ENCODE measurements around the gene MYO5A. TPM values are rescaled to one million over a fixed set of nuclear protein-coding genes. Genes with fewer than 3 reads are reported as not detected.
"Not testable (repeated sequence)": the region's sequence is repeated elsewhere in the genome, so short reads cannot be mapped to it uniquely, and the experiment has no call there.

The MYO5A gene
- total RNA-seq, 2 donors from 2014 or later = 2.6 to 6.0 TPM

- no peak overlapping the region for H3K4me3 ChIP-seq
- no peak overlapping the region for H3K27ac ChIP-seq
- DNase-seq = no peak
- no peaks in the 10 kb centered on the region for H3K9me3 ChIP-seq
- H3K27me3 ChIP-seq = no peaks in the 10 kb centered on the region
- no peak overlapping the region for H3K9ac ChIP-seq (ENCODE audit: low read depth in 2 of 2, low read length in 2 of 2)
- intact Hi-C loops (cut with DNase I) = no loop called here
- TF ChIP-seq, protein P1, sequence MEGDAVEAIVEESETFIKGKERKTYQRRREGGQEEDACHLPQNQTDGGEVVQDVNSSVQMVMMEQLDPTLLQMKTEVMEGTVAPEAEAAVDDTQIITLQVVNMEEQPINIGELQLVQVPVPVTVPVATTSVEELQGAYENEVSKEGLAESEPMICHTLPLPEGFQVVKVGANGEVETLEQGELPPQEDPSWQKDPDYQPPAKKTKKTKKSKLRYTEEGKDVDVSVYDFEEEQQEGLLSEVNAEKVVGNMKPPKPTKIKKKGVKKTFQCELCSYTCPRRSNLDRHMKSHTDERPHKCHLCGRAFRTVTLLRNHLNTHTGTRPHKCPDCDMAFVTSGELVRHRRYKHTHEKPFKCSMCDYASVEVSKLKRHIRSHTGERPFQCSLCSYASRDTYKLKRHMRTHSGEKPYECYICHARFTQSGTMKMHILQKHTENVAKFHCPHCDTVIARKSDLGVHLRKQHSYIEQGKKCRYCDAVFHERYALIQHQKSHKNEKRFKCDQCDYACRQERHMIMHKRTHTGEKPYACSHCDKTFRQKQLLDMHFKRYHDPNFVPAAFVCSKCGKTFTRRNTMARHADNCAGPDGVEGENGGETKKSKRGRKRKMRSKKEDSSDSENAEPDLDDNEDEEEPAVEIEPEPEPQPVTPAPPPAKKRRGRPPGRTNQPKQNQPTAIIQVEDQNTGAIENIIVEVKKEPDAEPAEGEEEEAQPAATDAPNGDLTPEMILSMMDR (IDR thresholded peaks at IDR 0.05) = no peak
- no peaks in the 10 kb centered on the region for H3K4me1 ChIP-seq
- H3K36me3 ChIP-seq = peaks cover 6% of the 10 kb centered on the region
Measured at GRCh38 chr15:52551762-52552161, 23.1 kb upstream of the MYO5A start.

DNA sequence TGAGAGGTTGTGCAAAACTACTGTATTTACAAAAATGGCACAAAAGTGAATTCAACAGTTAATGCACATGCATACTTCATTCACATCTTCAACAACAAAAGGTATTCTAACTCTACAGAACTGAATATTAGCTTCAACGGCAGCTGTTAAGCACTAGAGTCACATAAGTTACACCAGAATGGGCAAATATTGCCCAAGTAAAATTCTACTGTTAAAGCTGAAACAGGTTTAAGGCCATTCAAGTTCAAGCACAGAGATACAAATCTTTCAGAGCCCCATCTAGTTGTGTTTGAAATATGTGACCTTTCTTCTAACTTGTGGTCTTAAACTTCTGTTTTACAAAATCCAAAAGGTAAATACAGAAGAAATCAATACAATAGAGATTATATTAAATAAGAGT lies 22.5 kb upstream of the MYO5A start:
- H3K9me3 ChIP-seq; intact Hi-C loops (cut with DNase I); H3K4me3 ChIP-seq; H3K27me3 ChIP-seq; H3K9ac ChIP-seq (ENCODE audit: low read depth in 2 of 2, low read length in 2 of 2); H3K27ac ChIP-seq; H3K4me1 ChIP-seq; DNase-seq; H3K36me3 ChIP-seq: not testable (repeated sequence)

DNA sequence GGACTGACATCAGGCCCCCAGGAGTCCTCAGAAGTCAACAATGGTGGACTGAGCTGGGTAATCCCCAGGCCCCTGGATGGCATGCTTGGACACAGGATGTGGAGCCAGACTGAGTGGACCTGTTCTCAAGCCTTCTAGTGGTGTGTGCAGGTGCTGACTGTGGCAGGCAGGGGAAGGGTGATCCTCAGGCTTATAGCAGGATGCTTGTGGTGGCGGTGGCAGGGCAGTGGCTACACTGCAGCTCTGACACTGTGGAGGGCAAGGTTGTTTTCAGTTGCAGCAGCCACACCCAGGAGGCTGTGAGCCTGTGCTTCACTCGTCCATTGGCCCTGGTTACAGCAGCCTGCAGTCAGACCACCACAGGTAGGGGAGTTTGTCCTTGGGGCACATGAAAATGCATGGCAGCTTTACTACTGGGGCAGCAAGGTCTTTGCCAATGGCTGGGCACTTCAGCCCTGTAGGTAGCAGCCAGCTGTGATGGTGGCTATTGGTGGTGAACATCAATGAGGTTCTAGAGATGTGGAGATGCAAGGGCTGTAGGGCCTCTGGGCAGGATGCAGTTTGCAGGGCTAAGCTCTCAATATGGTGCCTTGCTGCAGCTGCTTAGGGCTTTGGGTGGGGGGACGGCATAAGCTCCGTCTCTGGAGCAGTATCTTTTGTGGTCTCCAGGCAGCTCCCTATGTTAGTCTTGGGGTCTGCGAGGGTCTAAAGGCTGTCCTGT lies 17.5 kb upstream of the MYO5A start:
- intact Hi-C loops (cut with DNase I) = no loop called here
- no peak for DNase-seq
- H3K36me3 ChIP-seq = peaks cover 6% of the 10 kb centered on the region

DNA sequence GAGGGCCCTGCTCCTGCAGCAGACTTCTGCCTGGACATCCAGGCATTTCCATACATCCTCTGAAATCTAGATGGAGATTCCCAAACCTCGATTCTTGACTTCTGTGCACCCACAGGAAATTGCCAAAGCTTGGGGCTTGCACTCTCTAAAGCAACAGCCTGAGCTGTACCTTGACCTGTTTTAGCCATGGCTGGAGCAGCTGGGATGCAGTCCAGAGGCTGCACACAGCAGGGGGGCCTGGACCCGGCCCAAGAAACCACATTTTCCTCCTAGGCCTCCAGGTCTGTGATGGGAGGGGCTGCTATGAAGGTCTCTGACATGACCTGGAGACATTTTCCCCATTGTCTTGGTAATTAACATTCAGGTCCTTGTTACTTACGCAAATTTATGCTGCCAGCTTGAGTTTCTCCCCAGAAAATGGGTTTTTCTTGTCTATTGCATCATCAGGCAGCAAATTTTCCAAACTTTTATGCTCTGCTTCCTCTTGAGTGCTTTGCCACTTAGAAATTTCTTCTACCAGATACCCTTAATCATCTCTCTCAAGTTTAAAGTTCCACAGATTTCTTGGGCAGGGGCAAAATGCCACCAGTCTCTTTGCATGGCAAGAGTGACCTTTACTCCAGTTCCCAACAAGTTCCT lies 11.8 kb upstream of the MYO5A start:
- Histone ChIP-seq H3K36me3 (no peaks in the 10 kb centered on the region), H3K9ac (ENCODE audit: low read depth in 2 of 2, low read length in 2 of 2) (no peak overlapping the region), H3K27ac (no peak overlapping the region), H3K4me3 (no peak overlapping the region), H3K9me3 (no peaks in the 10 kb centered on the region), H3K4me1 (no peaks in the 10 kb centered on the region), H3K27me3 (no peaks in the 10 kb centered on the region)
- TF ChIP-seq, protein P1 (IDR thresholded peaks at IDR 0.05) = no peak
- DNase-seq = no peak
- intact Hi-C loops (cut with DNase I) = no loop called here

More for the DNA sequence above, 17.5 kb upstream of the MYO5A start:
- H3K9me3 ChIP-seq = no peaks in the 10 kb centered on the region
- H3K4me1 ChIP-seq = no peaks in the 10 kb centered on the region
- TF ChIP-seq, protein P1 (IDR thresholded peaks at IDR 0.05) = no peak
- H3K4me3 ChIP-seq = no peak overlapping the region
- H3K27me3 ChIP-seq = no peaks in the 10 kb centered on the region
- H3K27ac ChIP-seq = no peak overlapping the region
- no peak overlapping the region for H3K9ac ChIP-seq (ENCODE audit: low read depth in 2 of 2, low read length in 2 of 2)

DNA sequence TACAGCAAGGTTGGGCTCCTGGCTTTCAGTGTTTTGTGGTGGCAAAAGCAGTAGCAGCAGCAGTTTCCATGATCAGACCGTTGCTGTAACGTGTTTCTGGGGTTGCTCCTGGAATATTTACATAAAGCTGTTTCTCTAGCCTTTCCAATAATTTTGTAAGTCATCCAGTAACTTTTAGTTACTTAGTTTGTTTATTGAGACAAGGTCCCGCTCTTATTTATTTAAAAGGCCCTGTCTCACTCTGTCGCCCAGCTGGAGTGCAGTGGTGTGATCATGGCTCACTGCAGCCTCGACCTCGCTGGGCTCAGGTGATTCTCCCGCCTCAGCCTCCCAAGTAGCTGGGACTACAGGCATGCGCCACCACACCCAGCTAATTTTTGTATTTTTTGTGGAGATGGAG lies 8.8 kb upstream of the MYO5A start:
- TF ChIP-seq, protein P1 (IDR thresholded peaks at IDR 0.05) = no peak
- no peak for DNase-seq
- Histone ChIP-seq H3K36me3 (no peaks in the 10 kb centered on the region), H3K4me3 (no peak overlapping the region), H3K9ac (ENCODE audit: low read depth in 2 of 2, low read length in 2 of 2) (no peak overlapping the region), H3K9me3 (no peaks in the 10 kb centered on the region), H3K4me1 (no peaks in the 10 kb centered on the region), H3K27ac (no peak overlapping the region), H3K27me3 (no peaks in the 10 kb centered on the region)
- intact Hi-C loops (cut with DNase I) = no loop called here

- Histone ChIP-seq H3K9ac (ENCODE audit: low read depth in 2 of 2, low read length in 2 of 2) (no peak overlapping the region), H3K4me1 (peaks cover 3% of the 10 kb centered on the region), H3K4me3 (no peak overlapping the region), H3K9me3 (no peaks in the 10 kb centered on the region), H3K27ac (no peak overlapping the region), H3K27me3 (peaks cover 30% of the 10 kb centered on the region), H3K36me3 (no peaks in the 10 kb centered on the region)
- no peak for DNase-seq
- intact Hi-C loops (cut with DNase I) = no loop called here
- TF ChIP-seq, protein P1 (IDR thresholded peaks at IDR 0.05) = no peak
Measured at GRCh38 chr15:52532427-52532826, 3.7 kb upstream of the MYO5A start.
